MM.1S (cell line): Measurements from ENCODE around the gene ATP5ME.

Experiments
- DNase-seq: peaks from one replicate; pipeline ENCODE4 v3.0.0-alpha.2; 2015
- H2AFZ ChIP-seq: fragments of 300-600 bp; sonication (generic); 2 replicates; pipeline ENCODE4 v1.6.0; 2016; ENCODE audit warnings: antibody characterized with exemption, low read length
- H3F3A ChIP-seq: fragments of 300-600 bp; sonication (generic); 2 replicates; pipeline ENCODE4 v1.6.1; 2016; ENCODE audit warnings: mild to moderate bottlenecking, antibody characterized with exemption, low read length, moderate library complexity, mixed read lengths; ENCODE audit not compliant: insufficient read depth
- H3K27ac ChIP-seq: fragments of 300-600 bp; sonication (generic); 2 replicates; pipeline ENCODE4 v1.5.1; 2016; ENCODE audit warnings: mild to moderate bottlenecking, low read length
- H3K27me3 ChIP-seq: fragments of 300-600 bp; sonication (generic); replicated peaks from 2 replicates; pipeline ENCODE4 v1.6.0; 2016; ENCODE audit warnings: low read length; ENCODE audit not compliant: insufficient read depth
- H3K36me3 ChIP-seq: fragments of 300-600 bp; sonication (generic); replicated peaks from 2 replicates; pipeline ENCODE4 v1.6.1; 2016; ENCODE audit warnings: mild to moderate bottlenecking, low read length, mixed read lengths; ENCODE audit not compliant: insufficient read depth
- H3K4me1 ChIP-seq: fragments of 300-600 bp; sonication (generic); 2 replicates; pipeline ENCODE4 v1.6.1; 2016; ENCODE audit warnings: low read length, mixed read lengths
- H3K4me2 ChIP-seq: fragments of 300-600 bp; sonication (generic); 2 replicates; pipeline ENCODE4 v1.6.0; 2016; ENCODE audit warnings: low read depth, low read length
- H3K4me3 ChIP-seq: fragments of 300-600 bp; sonication (generic); 2 replicates; pipeline ENCODE4 v1.5.1; 2016; ENCODE audit warnings: low read length, mixed read lengths
- H3K79me2 ChIP-seq: fragments of 300-600 bp; sonication (generic); 2 replicates; pipeline ENCODE4 v1.6.1; 2016; ENCODE audit warnings: mixed run types, low read length, mixed read lengths
- H3K9ac ChIP-seq: fragments of 300-600 bp; sonication (generic); 2 replicates; pipeline ENCODE4 v1.6.1; 2016; ENCODE audit warnings: low read length, mixed read lengths
- H3K9me2 ChIP-seq: fragments of 300-600 bp; sonication (generic); replicated peaks from 2 replicates; pipeline ENCODE4 v1.6.1; 2016; ENCODE audit warnings: mild to moderate bottlenecking, low read length, mixed read lengths; ENCODE audit not compliant: insufficient read depth
- H3K9me3 ChIP-seq: fragments of 300-600 bp; sonication (generic); replicated peaks from 2 replicates; pipeline ENCODE4 v1.6.1; 2016; ENCODE audit warnings: mild to moderate bottlenecking, low read length, mixed read lengths; ENCODE audit not compliant: insufficient read depth
- H4K20me1 ChIP-seq: fragments of 300-600 bp; sonication (generic); 2 replicates; pipeline ENCODE4 v1.6.1; 2016; ENCODE audit warnings: mild to moderate bottlenecking, low read length, moderate library complexity, mixed read lengths; ENCODE audit not compliant: insufficient read depth
- EZH2 ChIP-seq: fragments of 300-600 bp; sonication (generic); optimal IDR thresholded peaks from 2 replicates; pipeline ENCODE3; 2017; ENCODE audit warnings: low read depth, mild to moderate bottlenecking, antibody characterized with exemption, low read length, mixed read lengths
- EZH2phosphoT487 ChIP-seq: fragments of 300-600 bp; sonication (generic); IDR thresholded peaks from 2 replicates; pipeline ENCODE4 v1.6.1; 2018; ENCODE audit warnings: antibody characterized with exemption, low read length
- TF ChIP-seq, protein P1 (sequence below): fragments of 300-600 bp; sonication (generic); IDR thresholded peaks from 2 replicates; pipeline ENCODE4 v1.5.1; 2016; ENCODE audit warnings: antibody characterized with exemption, low read length, mixed read lengths

The ATP5ME gene

DNA sequence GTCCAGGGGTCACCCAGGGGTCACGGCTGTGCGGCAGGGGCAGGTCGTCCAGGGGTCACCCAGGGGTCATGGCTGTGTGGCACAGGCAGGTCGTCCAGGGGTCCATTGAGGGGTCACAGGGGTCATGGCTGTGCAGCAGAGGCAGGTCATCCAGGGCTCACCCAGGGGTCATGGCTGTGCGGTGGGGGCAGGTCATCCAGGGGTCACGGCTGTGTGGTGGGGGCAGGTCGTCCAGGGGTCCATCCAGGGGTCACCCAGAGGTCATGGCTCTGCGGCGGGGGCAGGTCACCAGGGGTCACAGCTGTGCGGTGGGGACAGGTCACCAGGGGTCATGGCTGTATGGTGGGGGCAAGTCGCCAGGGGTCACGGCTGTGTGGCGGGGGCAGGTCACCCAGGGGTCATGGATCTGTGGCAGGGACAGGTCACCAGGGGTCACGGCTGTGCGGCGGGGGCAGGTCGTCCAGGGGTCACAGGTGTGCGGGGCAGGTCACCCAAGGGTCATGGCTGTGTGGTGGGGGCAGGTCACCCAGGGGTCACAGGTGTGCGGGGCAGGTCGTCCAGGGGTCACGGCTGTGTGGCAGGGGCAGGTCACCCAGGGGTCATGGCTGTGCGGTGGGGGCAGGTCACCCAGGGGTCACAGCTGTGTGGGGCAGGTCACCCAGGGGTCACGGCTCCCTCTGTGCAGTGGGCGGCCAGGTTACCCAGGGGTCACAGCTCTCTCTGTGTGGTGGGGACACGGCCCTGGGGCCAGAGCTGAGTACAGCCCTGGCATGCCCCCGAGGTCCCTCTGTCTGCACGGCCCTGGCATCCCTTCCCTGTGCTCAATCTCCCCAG, 16.0 kb downstream of the ATP5ME start:
- H3K27me3 ChIP-seq, result no peaks in the 10 kb centered on the region
- H2AFZ ChIP-seq, result no peak overlapping the region
- no peaks in the 10 kb centered on the region for H3K79me2 ChIP-seq
- TF ChIP-seq EZH2 (no peak), EZH2phosphoT487 (no peak)
- TF ChIP-seq, protein P1, sequence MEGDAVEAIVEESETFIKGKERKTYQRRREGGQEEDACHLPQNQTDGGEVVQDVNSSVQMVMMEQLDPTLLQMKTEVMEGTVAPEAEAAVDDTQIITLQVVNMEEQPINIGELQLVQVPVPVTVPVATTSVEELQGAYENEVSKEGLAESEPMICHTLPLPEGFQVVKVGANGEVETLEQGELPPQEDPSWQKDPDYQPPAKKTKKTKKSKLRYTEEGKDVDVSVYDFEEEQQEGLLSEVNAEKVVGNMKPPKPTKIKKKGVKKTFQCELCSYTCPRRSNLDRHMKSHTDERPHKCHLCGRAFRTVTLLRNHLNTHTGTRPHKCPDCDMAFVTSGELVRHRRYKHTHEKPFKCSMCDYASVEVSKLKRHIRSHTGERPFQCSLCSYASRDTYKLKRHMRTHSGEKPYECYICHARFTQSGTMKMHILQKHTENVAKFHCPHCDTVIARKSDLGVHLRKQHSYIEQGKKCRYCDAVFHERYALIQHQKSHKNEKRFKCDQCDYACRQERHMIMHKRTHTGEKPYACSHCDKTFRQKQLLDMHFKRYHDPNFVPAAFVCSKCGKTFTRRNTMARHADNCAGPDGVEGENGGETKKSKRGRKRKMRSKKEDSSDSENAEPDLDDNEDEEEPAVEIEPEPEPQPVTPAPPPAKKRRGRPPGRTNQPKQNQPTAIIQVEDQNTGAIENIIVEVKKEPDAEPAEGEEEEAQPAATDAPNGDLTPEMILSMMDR, result no peak
- H3F3A ChIP-seq, result no peaks in the 10 kb centered on the region
- no peak overlapping the region for H3K9ac ChIP-seq
- H3K27ac ChIP-seq, result no peak overlapping the region
- no peaks in the 10 kb centered on the region for H3K4me1 ChIP-seq
- no peaks in the 10 kb centered on the region for H3K9me3 ChIP-seq
- H3K9me2 ChIP-seq, result no peaks in the 10 kb centered on the region
- no peaks in the 10 kb centered on the region for H3K36me3 ChIP-seq
- no peaks in the 10 kb centered on the region for H4K20me1 ChIP-seq
- DNase-seq, result no peak
- no peak overlapping the region for H3K4me3 ChIP-seq
- H3K4me2 ChIP-seq, result no peak overlapping the region

DNA sequence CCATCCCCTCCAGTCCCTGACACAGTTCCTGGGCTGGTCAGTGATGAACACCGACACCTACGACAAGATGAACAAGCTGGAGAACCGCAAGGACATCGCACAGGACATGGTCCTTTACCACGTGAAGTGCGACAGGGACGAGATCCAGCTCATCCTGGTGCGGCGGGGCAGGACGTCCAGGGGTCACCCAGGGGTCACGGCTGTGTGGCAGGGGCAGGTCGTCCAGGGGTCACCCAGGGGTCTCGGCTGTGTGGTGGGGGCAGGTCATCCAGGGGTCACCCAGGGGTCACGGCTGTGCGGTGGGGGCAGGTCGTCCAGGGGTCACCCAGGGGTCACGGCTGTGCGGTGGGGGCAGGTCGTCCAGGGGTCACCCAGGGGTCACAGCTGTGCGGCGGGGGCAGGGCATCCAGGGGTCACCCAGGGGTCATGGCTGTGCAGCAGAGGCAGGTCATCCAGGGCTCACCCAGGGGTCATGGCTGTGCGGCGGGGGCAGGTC, 16.7 kb downstream of the ATP5ME start:
- TF ChIP-seq EZH2 (no peak), EZH2phosphoT487 (no peak)
- TF ChIP-seq, protein P1, result no peak

DNA sequence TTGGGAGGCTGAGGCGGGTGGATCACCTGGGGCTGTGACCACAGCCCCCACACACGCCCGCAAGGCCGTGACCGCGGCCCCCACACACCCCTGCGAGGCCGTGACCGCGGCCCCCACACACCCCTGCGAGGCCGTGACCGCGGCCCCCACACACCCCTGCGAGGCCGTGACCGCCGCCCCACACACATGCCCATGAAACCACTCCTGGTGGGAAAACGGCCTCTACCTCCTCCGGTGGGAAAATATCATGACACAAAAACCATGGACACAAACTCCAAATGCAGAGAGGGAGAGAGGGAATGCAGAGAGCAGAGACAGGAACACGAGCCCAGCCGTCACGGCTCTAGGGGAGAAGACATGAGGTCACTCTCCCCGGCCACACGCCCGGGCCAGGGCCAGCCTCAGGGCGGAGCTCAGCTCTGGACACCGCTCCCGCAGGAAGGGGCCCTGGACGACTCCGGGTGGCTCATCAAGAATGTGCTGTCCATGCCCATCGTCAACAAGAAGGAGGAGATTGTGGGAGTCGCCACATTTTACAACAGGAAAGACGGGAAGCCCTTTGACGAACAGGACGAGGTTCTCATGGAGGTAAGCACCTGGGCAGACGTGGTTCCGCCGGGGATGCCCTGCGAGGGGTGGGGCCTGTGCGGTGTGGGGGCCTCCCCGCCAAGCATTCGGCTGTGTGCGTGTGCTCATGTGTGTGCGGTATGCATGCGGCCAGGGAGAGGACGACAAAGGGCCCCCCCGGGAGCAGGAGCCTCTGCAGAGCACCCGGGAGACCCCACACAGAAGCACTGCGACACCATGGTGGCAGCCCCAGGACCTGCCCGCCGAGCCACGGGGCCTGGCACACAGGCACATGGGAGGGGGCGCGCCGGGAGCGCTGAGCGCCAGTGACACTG, 17.4 kb downstream of the ATP5ME start:
- H4K20me1 ChIP-seq, result no peaks in the 10 kb centered on the region
- H3K36me3 ChIP-seq, result no peaks in the 10 kb centered on the region
- no peaks in the 10 kb centered on the region for H3K27me3 ChIP-seq
- no peaks in the 10 kb centered on the region for H3K9me2 ChIP-seq
- no peak overlapping the region for H2AFZ ChIP-seq
- no peak overlapping the region for H3K9ac ChIP-seq
- no peaks in the 10 kb centered on the region for H3K4me1 ChIP-seq
- H3K27ac ChIP-seq, result no peak overlapping the region
- no peaks in the 10 kb centered on the region for H3K79me2 ChIP-seq
- TF ChIP-seq EZH2, result no peak
- TF ChIP-seq, protein P1, result no peak
- no peak for TF ChIP-seq EZH2phosphoT487
- H3F3A ChIP-seq, result no peaks in the 10 kb centered on the region
- no peaks in the 10 kb centered on the region for H3K9me3 ChIP-seq
- no peak for DNase-seq
- no peak overlapping the region for H3K4me2 ChIP-seq
- no peak overlapping the region for H3K4me3 ChIP-seq

More for the DNA sequence above, 16.7 kb downstream of the ATP5ME start:
- H3K4me3 ChIP-seq, result no peak overlapping the region
- H3K4me1 ChIP-seq, result no peaks in the 10 kb centered on the region
- H3K27ac ChIP-seq, result no peak overlapping the region
- no peaks in the 10 kb centered on the region for H3K36me3 ChIP-seq
- no peak overlapping the region for H2AFZ ChIP-seq
- no peaks in the 10 kb centered on the region for H3K9me3 ChIP-seq
- DNase-seq, result no peak
- H3K79me2 ChIP-seq, result no peaks in the 10 kb centered on the region
- no peak overlapping the region for H3K9ac ChIP-seq
- no peaks in the 10 kb centered on the region for H4K20me1 ChIP-seq
- H3K4me2 ChIP-seq, result no peak overlapping the region
- no peaks in the 10 kb centered on the region for H3K27me3 ChIP-seq
- no peaks in the 10 kb centered on the region for H3K9me2 ChIP-seq
- no peaks in the 10 kb centered on the region for H3F3A ChIP-seq
